ENCODE data around the gene ANO8. TPM values are rescaled to one million over a fixed set of nuclear protein-coding genes. Genes with fewer than 3 reads are reported as not detected.
A peak's percentile ranks its signal among the peaks of the same experiment; 100 is the strongest.

The ANO8 gene
- total and polyA plus RNA-seq, 2 donors from 2014 or later, result 3.0 to 12.1 TPM

DNA sequence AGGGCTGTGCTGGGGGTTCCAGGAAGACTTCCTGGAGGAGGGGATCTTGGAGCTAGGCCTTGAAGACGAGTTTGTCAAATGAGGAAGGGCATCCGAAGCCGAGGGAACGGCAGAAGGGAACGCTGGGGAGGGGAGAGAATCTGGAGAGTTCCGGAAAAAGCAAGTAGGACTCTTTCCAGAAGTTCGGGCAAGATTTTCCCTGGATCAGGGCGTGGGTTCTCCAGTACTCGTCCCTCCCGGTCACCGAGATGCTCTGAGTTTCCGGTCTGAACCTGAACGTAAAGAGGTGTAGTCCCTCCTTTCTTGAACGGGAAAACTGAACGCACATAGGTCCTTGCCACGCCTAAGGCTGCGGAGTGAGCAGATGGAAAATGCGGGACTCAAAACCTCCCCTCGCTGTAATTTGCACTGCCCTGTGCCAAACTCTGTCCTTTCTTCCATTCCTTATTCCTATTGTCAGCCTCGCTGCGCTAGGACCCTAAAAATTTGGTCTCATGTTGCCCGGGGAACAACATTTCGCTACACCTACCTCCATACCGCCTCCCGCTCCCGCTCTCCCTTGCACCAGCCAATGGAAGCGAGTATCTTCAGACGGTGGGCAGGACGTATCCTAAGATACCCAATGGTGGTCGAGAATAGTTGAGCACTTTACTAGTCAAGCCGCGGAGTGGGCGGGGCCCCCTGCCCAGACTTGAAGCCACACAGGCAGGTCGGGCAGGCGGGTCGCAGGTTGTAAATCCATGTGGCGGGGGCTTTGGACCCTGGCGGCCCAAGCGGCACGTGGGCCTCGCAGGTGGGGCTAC, 2.4 kb upstream of the ANO8 start, which contains the start of gene GTPBP3:
GTPBP3 (plus strand) TSS at position 682 of the 803 bp plus-strand sequence; CDS start at position 741, 59 bp downstream.
- Histone ChIP-seq H3K36me3 (ENCODE audit: control insufficient read depth in 2 of 3, insufficient read depth in 3 of 3, low read length in 3 of 3) (no peaks in the 10 kb centered on the region), H3K27me3 (ENCODE audit: control insufficient read depth, insufficient read depth, low read length) (no peaks in the 10 kb centered on the region), H3K4me1 (ENCODE audit: control insufficient read depth in 2 of 3, insufficient read depth in 2 of 3, low read depth in 1 of 3, low read length in 3 of 3) (peaks cover 0 to 24% (median 0%) of the 10 kb centered on the region in 3 donors)

DNA sequence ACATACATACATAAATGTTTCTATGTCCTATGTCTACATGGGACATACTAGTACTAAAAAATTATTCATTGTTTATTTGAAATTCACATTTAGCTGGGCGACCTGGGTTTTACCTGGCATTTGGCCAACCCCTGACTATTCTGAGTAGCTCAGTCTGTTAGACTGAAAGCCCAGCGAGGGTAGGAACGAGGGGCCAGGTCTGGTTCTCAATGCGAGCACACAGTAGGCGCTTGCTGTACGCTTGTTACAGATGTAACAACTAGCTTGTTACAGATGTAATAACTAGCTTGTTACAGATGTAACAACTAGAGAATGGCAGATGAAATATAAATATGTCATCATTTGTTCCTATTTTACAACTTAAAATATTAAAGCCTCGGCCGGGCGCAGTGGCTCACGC, 920 bp upstream of the ANO8 start:
- TF ChIP-seq, protein P1, sequence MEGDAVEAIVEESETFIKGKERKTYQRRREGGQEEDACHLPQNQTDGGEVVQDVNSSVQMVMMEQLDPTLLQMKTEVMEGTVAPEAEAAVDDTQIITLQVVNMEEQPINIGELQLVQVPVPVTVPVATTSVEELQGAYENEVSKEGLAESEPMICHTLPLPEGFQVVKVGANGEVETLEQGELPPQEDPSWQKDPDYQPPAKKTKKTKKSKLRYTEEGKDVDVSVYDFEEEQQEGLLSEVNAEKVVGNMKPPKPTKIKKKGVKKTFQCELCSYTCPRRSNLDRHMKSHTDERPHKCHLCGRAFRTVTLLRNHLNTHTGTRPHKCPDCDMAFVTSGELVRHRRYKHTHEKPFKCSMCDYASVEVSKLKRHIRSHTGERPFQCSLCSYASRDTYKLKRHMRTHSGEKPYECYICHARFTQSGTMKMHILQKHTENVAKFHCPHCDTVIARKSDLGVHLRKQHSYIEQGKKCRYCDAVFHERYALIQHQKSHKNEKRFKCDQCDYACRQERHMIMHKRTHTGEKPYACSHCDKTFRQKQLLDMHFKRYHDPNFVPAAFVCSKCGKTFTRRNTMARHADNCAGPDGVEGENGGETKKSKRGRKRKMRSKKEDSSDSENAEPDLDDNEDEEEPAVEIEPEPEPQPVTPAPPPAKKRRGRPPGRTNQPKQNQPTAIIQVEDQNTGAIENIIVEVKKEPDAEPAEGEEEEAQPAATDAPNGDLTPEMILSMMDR (IDR thresholded peaks at IDR 0.05; ENCODE audit: borderline replicate concordance, extremely low read depth, insufficient read depth), result no peak
- Histone ChIP-seq H3K36me3 (ENCODE audit: control insufficient read depth in 2 of 3, insufficient read depth in 3 of 3, low read length in 3 of 3) (no peaks in the 10 kb centered on the region), H3K9me3 (ENCODE audit: control insufficient read depth in 2 of 3, insufficient read depth in 1 of 3, low read length in 3 of 3) (no peaks in the 10 kb centered on the region), H3K4me3 (ENCODE audit: low read length in 3 of 3) (no peak overlapping the region), H3K9ac (ENCODE audit: low read length in 3 of 3) (no peak overlapping the region), H3K4me1 (ENCODE audit: control insufficient read depth in 2 of 3, insufficient read depth in 2 of 3, low read depth in 1 of 3, low read length in 3 of 3) (peaks cover 0 to 24% (median 0%) of the 10 kb centered on the region in 3 donors), H3K27ac (ENCODE audit: low read depth in 2 of 2, low read length in 2 of 2) (no peak overlapping the region), H3K27me3 (ENCODE audit: control insufficient read depth, insufficient read depth, low read length) (no peaks in the 10 kb centered on the region)
- FAIRE-seq (no peak), DNase-seq (no peak)
- intact Hi-C loops (cut with DNase I), result loop anchor here (10.0 kb wide), 1 partner anchor 129 kb away; the partner anchor contains the start of gene NXNL1

More for the DNA sequence above, 2.4 kb upstream of the ANO8 start, which contains the start of gene GTPBP3:
- Histone ChIP-seq H3K4me3 (ENCODE audit: low read length in 3 of 3) (peak within 1 kb of the TSS; percentile 87 to 98 (median 95)), H3K9me3 (ENCODE audit: control insufficient read depth in 2 of 3, insufficient read depth in 1 of 3, low read length in 3 of 3) (no peaks in the 10 kb centered on the region), H3K27ac (ENCODE audit: low read depth in 2 of 2, low read length in 2 of 2) (peak within 1 kb of the TSS; percentile 95 to 99), H3K9ac (ENCODE audit: low read length in 3 of 3) (peak within 1 kb of the TSS; percentile 82 to 94 (median 92))
- FAIRE-seq, result peak; percentile 94
- intact Hi-C loops (cut with DNase I), result loop anchor here (10.0 kb wide), 1 partner anchor 128 kb away; the partner anchor contains the start of gene NXNL1
- TF ChIP-seq, protein P1 (IDR thresholded peaks at IDR 0.05; ENCODE audit: borderline replicate concordance, extremely low read depth, insufficient read depth), result no peak
- peak; percentile 97 to 99 (median 99) for DNase-seq

DNA sequence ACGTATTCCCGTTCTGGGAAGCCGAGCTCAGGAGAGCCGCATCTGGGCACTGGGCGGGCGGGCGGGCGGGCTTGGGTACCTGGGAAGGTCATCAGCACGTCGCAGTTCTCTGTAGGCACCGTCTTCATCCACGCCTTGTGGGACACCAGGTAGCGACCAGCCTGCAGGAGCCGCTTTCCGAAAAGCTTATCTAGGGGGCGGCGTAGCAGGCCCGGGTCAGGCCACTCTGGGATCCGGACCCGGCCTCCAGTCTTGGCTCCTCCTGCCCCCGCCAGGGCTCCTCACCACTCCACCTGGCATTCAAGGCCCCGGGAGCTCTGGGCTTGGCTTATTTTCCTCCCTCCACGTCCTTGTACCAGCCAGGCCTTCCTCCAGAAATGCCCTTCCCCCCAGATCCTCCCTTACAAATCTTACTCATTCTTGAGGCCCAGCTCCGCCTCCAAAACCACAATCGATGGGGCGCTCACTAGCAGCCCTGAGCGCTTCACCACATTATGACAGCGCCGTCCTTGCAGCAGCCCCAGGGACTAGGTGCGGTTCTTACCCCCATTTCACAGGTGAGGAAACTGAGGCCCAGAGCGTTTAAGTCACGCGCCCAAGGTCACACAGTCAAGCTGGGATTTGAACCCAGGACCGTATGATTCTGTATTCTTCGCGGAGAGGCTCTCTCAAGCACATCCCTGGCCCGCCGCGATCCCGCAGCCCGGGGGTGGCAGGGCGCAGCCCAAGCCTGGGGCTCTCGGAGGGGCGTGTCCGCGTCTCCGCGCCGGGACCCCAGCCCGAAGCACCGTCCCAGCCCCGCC, 843 bp downstream of the ANO8 start:
- Histone ChIP-seq H3K4me3 (ENCODE audit: low read length in 3 of 3) (peak overlapping the region; percentile 50 to 61 (median 56)), H3K9ac (ENCODE audit: low read length in 3 of 3) (peak overlapping the region in 2 of 3 donors; percentile 54 to 60), H3K27ac (ENCODE audit: low read depth in 2 of 2, low read length in 2 of 2) (no peak overlapping the region), H3K9me3 (ENCODE audit: control insufficient read depth in 2 of 3, insufficient read depth in 1 of 3, low read length in 3 of 3) (no peaks in the 10 kb centered on the region), H3K36me3 (ENCODE audit: control insufficient read depth in 2 of 3, insufficient read depth in 3 of 3, low read length in 3 of 3) (no peaks in the 10 kb centered on the region), H3K27me3 (ENCODE audit: control insufficient read depth, insufficient read depth, low read length) (no peaks in the 10 kb centered on the region), H3K4me1 (ENCODE audit: control insufficient read depth in 2 of 3, insufficient read depth in 2 of 3, low read depth in 1 of 3, low read length in 3 of 3) (peaks cover 0 to 24% (median 0%) of the 10 kb centered on the region in 3 donors)
- DNase-seq, result no peak
- TF ChIP-seq, protein P1 (IDR thresholded peaks at IDR 0.05; ENCODE audit: borderline replicate concordance, extremely low read depth, insufficient read depth), result no peak
- FAIRE-seq, result no peak
- intact Hi-C loops (cut with DNase I), result loop anchor here (10.0 kb wide), 1 partner anchor 131 kb away; the partner anchor contains the start of gene NXNL1
